IMR-90 (cell line): ENCODE results near the gene MOB1A. TPM values are rescaled to one million over a fixed set of nuclear protein-coding genes. Genes with fewer than 3 reads are reported as not detected.

Source experiments
- ATAC-seq: fragments of 200-7000 bp; cut with Tn5 transposase; 2 replicates; pipeline ENCODE4 v1.9.1; 2020; ENCODE audit warnings: low read depth, mild to moderate bottlenecking, moderate library complexity
- BruUV-seq: library from RNA; stranded (reverse); fragments of 400-500 nt; replicated peaks from 2 replicates; lab custom pipeline; 2021; lab: Mats Ljungman, UMichigan
- CTCF ChIA-PET: fragments of 300-600 bp; formaldehyde crosslinking; extraction: SDS; loops from one replicate; lab custom pipeline; 2021; ENCODE audit warnings: antibody characterized with exemption; lab: Yijun Ruan, JAX
- POLR2A ChIA-PET: fragments of 300-600 bp; sonication (Branson Sonifier 250); formaldehyde crosslinking; loops from one replicate; lab custom pipeline; 2022; ENCODE audit warnings: antibody characterized with exemption; ENCODE audit not compliant: unreplicated experiment; lab: Charles Lee
- DNase-seq: peaks from one replicate; pipeline ENCODE4 v3.0.0; 2013
- H2AFZ ChIP-seq: replicated peaks from 2 replicates; pipeline ENCODE3; 2013; ENCODE audit warnings: low read length, mild to moderate bottlenecking; ENCODE audit not compliant: poor library complexity
- H2AK5ac ChIP-seq: 2 replicates; pipeline ENCODE4 v1.6.1; 2013; ENCODE audit warnings: low read depth, low read length, inconsistent platforms
- H2AK9ac ChIP-seq: replicated peaks from 2 replicates; pipeline ENCODE3; 2013; ENCODE audit warnings: mild to moderate bottlenecking, low read depth, low read length, moderate library complexity; ENCODE audit not compliant: poor library complexity
- H2BK120ac ChIP-seq: 2 replicates; pipeline ENCODE4 v1.6.1; 2013; ENCODE audit warnings: low read depth, low read length, inconsistent platforms
- H2BK15ac ChIP-seq: 3 replicates; pipeline ENCODE4 v1.6.1; 2013; ENCODE audit warnings: low read depth, low read length, inconsistent platforms
- H2BK20ac ChIP-seq: 2 replicates; pipeline ENCODE4 v1.6.1; 2013; ENCODE audit warnings: low read depth, mild to moderate bottlenecking, inconsistent platforms, low read length, moderate library complexity
- H2BK5ac ChIP-seq: 2 replicates; pipeline ENCODE4 v1.6.1; 2013; ENCODE audit warnings: mild to moderate bottlenecking, low read depth, low read length, inconsistent platforms; ENCODE audit not compliant: poor library complexity, severe bottlenecking
- H3K14ac ChIP-seq: replicated peaks from 2 replicates; pipeline ENCODE4 v1.6.1; 2013; ENCODE audit warnings: low read depth, low read length, inconsistent platforms
- H3K18ac ChIP-seq: 2 replicates; pipeline ENCODE4 v1.6.1; 2013; ENCODE audit warnings: low read depth, low read length, control low read depth
- H3K23ac ChIP-seq: 2 replicates; pipeline ENCODE4 v1.6.1; 2013; ENCODE audit warnings: low read depth, low read length, inconsistent platforms
- H3K27ac ChIP-seq: 2 replicates; pipeline ENCODE4 v1.5.1; 2013; ENCODE audit warnings: mild to moderate bottlenecking, control low read depth, low read length; ENCODE audit not compliant: insufficient read depth
- H3K27me3 ChIP-seq: 2 replicates; pipeline ENCODE4 v1.6.1; 2013; ENCODE audit warnings: low read length; ENCODE audit not compliant: control insufficient read depth, insufficient read depth
- H3K36me3 ChIP-seq: 2 replicates; pipeline ENCODE4 v1.6.1; 2013; ENCODE audit warnings: low read length, mixed read lengths; ENCODE audit not compliant: control insufficient read depth, insufficient read depth
- H3K4ac ChIP-seq: 2 replicates; pipeline ENCODE4 v1.6.1; 2013; ENCODE audit warnings: low read depth, low read length, inconsistent platforms
- H3K4me1 ChIP-seq: 2 replicates; pipeline ENCODE4 v1.6.1; 2013; ENCODE audit warnings: low read length, mixed read lengths; ENCODE audit not compliant: control insufficient read depth, insufficient read depth
- H3K4me2 ChIP-seq: 2 replicates; pipeline ENCODE4 v1.6.1; 2013; ENCODE audit warnings: low read depth, mild to moderate bottlenecking, control low read depth, low read length, moderate library complexity
- H3K4me3 ChIP-seq: 2 replicates; pipeline ENCODE4 v1.5.1; 2013; ENCODE audit warnings: low read depth, mild to moderate bottlenecking, control low read depth, low read length, moderate library complexity; ENCODE audit not compliant: insufficient read depth
- H3K56ac ChIP-seq: 2 replicates; pipeline ENCODE4 v1.6.1; 2013; ENCODE audit warnings: low read length, inconsistent platforms; ENCODE audit not compliant: insufficient read depth; ENCODE audit errors: extremely low read depth
- H3K79me1 ChIP-seq, 2 experiments: 2 replicates each; pipeline ENCODE4 v1.6.1; 2013; ENCODE audit warnings: low read length in 2 of 2, inconsistent platforms in 1 of 2, low read depth in 1 of 2
- H3K9ac ChIP-seq: 2 replicates; pipeline ENCODE4 v1.6.1; 2013; ENCODE audit warnings: low read depth, low read length, control low read depth
- H3K9me1 ChIP-seq: 2 replicates; pipeline ENCODE4 v1.6.1; 2013; ENCODE audit warnings: low read length, inconsistent platforms; ENCODE audit not compliant: insufficient read depth
- H3K9me3 ChIP-seq: 2 replicates; pipeline ENCODE4 v1.6.1; 2013; ENCODE audit warnings: low read length; ENCODE audit not compliant: control insufficient read depth, insufficient read depth
- H4K20me1 ChIP-seq: 2 replicates; pipeline ENCODE4 v1.6.1; 2013; ENCODE audit warnings: low read length, inconsistent platforms; ENCODE audit not compliant: insufficient read depth
- H4K5ac ChIP-seq: 2 replicates; pipeline ENCODE4 v1.6.1; 2013; ENCODE audit warnings: mild to moderate bottlenecking, low read depth, low read length, control low read depth
- H4K8ac ChIP-seq, 2 experiments: 2 replicates each; pipeline ENCODE4 v1.6.1; 2013; ENCODE audit warnings: low read depth in 2 of 2, low read length in 2 of 2, control low read depth in 1 of 2, inconsistent platforms in 1 of 2
- H4K91ac ChIP-seq: 2 replicates; pipeline ENCODE4 v1.6.1; 2013; ENCODE audit warnings: low read depth, low read length, inconsistent platforms; ENCODE audit not compliant: insufficient read depth
- CEBPB ChIP-seq: IDR thresholded peaks from 2 replicates; pipeline ENCODE4 v1.6.1; 2012; ENCODE audit warnings: low read depth, low read length, improper control_type of control experiment
- CHD1 ChIP-seq: IDR thresholded peaks from 2 replicates; pipeline ENCODE4 v1.6.1; 2012; ENCODE audit warnings: low read depth, low read length, improper control_type of control experiment
- CTCF ChIP-seq: conservative IDR thresholded peaks from 2 replicates; pipeline ENCODE4 v1.5.1; 2012; ENCODE audit warnings: mild to moderate bottlenecking, low read depth, low read length, improper control_type of control experiment
- FOS ChIP-seq: fragments of 150-350 bp; IDR thresholded peaks from 2 replicates; pipeline ENCODE4 v1.6.1; 2016; ENCODE audit warnings: low read depth, low read length
- MAFK ChIP-seq: IDR thresholded peaks from 2 replicates; pipeline ENCODE4 v1.6.1; 2012; ENCODE audit warnings: low read depth, low read length, improper control_type of control experiment
- MAZ ChIP-seq: IDR thresholded peaks from 2 replicates; pipeline ENCODE4 v1.6.1; 2012; ENCODE audit warnings: low read depth, mild to moderate bottlenecking, low read length, improper control_type of control experiment, moderate library complexity, borderline replicate concordance
- MXI1 ChIP-seq: IDR thresholded peaks from 2 replicates; pipeline ENCODE4 v1.6.1; 2012; ENCODE audit warnings: low read depth, mild to moderate bottlenecking, low read length, moderate library complexity, borderline replicate concordance
- NFE2L2 ChIP-seq: fragments of 150-350 bp; IDR thresholded peaks from 2 replicates; pipeline ENCODE4 v1.6.1; 2016; ENCODE audit warnings: low read depth, mild to moderate bottlenecking, low read length
- RAD21 ChIP-seq: IDR thresholded peaks from 2 replicates; pipeline ENCODE4 v1.6.1; 2012; ENCODE audit warnings: low read length, improper control_type of control experiment
- RFX5 ChIP-seq: IDR thresholded peaks from 2 replicates; pipeline ENCODE4 v1.8.0; 2012; ENCODE audit warnings: low read depth, mild to moderate bottlenecking, low read length, moderate library complexity
- WGBS, 2 experiments: methylation state at CpG; one replicate each; pipeline versions ENCODE4 v1.1.5 to v1.1.7; 2013; ENCODE audit warnings: missing lambda C conversion rate in 2 of 2; ENCODE audit not compliant: insufficient read length in 1 of 2; ENCODE audit errors: extremely low coverage in 2 of 2; 5-methylcytosine and 5-hydroxymethylcytosine counted together
- dilution Hi-C: fragments of 300-500 bp; cut with HindIII; formaldehyde crosslinking; loops from one replicate; pipeline ENCODE4 v1.14.3; 2018; ENCODE audit warnings: low sequenced_read_pairs; ENCODE audit not compliant: unreplicated experiment
- in situ Hi-C: fragments of 300-500 bp; cut with MboI; formaldehyde crosslinking; loops from 3 replicates; pipeline ENCODE4 v1.14.3; 2019; ENCODE audit warnings: low sequenced_read_pairs, inconsistent platforms, mixed read lengths
- intact Hi-C: fragments of 100-400 bp; cut with micrococcal nuclease; formaldehyde crosslinking; loops from 2 replicates; pipeline ENCODE4 v1.10.0; 2022
- polyA plus RNA-seq, 3 experiments: library from polyadenylated mRNA; depleted of rRNA; stranded (reverse); fragments of >200 nt; gene quantifications; 2 replicates each; pipeline ENCODE4 v1.2.3, GENCODE V29; 2012; ENCODE audit warnings: low replicate concordance in 1 of 3
- total RNA-seq: library from RNA; depleted of rRNA; stranded (reverse); fragments of >200 nt; gene quantifications from 2 replicates; pipeline ENCODE4 v1.2.3, GENCODE V29; 2012
- TF ChIP-seq, protein P1 (sequence below): fragments of 150-350 bp; IDR thresholded peaks from 2 replicates; pipeline ENCODE4 v1.6.1; 2016; ENCODE audit warnings: low read depth, mild to moderate bottlenecking, low read length, moderate library complexity, borderline replicate concordance

The MOB1A gene
- total and polyA plus RNA-seq, 2 of the 4 experiments (the other 2 are of a cell fraction): 21.0 to 60.8 TPM

- Histone ChIP-seq H3K14ac (no peak overlapping the region), H3K9ac (no peak overlapping the region), H3K4me3 (no peak overlapping the region), H2BK20ac (no peak overlapping the region), H3K9me1 (no peaks in the 10 kb centered on the region), H3K18ac (no peak overlapping the region), H4K5ac (no peak overlapping the region), H2AK5ac (no peak overlapping the region), H3K79me1 (peaks cover 14 to 21% of the 10 kb centered on the region in 2 experiments), H2BK120ac (no peak overlapping the region), H3K27me3 (no peaks in the 10 kb centered on the region), H4K8ac (no peak overlapping the region), H3K4ac (no peak overlapping the region), H3K27ac (no peak overlapping the region), H2AK9ac (no peak overlapping the region), H3K23ac (no peak overlapping the region), H3K56ac (no peak overlapping the region), H3K4me2 (no peak overlapping the region), H4K91ac (no peak overlapping the region), H2BK5ac (no peak overlapping the region), H2BK15ac (no peak overlapping the region), H3K36me3 (peaks cover 48% of the 10 kb centered on the region), H2AFZ (no peak overlapping the region), H3K9me3 (0 out of 2 replicates have a peak, but pooled peaks cover 1% of the 10 kb centered on the region), H3K4me1 (no peaks in the 10 kb centered on the region), H4K20me1 (peaks cover 11% of the 10 kb centered on the region)
- no CpG with 5 or more reads among the region's 2 CpGs for WGBS, 2 experiments
- POLR2A ChIA-PET: no interaction called here
- no TSS peak for BruUV-seq
- CTCF ChIA-PET: interaction anchor here (1.2 kb wide), 1 partner anchor 10 kb away, joined by 3 read pairs; the partner anchor contains the start of gene MOB1A
- DNase-seq (no peak), ATAC-seq (no peak)
- dilution Hi-C loops: no loop called here
- intact Hi-C loops: no loop called here
- in situ Hi-C loops: no loop called here
- TF ChIP-seq, protein P1, sequence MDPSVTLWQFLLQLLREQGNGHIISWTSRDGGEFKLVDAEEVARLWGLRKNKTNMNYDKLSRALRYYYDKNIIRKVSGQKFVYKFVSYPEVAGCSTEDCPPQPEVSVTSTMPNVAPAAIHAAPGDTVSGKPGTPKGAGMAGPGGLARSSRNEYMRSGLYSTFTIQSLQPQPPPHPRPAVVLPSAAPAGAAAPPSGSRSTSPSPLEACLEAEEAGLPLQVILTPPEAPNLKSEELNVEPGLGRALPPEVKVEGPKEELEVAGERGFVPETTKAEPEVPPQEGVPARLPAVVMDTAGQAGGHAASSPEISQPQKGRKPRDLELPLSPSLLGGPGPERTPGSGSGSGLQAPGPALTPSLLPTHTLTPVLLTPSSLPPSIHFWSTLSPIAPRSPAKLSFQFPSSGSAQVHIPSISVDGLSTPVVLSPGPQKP: no peak
- TF ChIP-seq MXI1 (no peak), RAD21 (no peak), MAFK (no peak), FOS (no peak), RFX5 (no peak), CHD1 (no peak), MAZ (no peak), CEBPB (no peak), CTCF (no peak), NFE2L2 (no peak)
Measured at GRCh38 chr2:74168739-74169138, 9.9 kb downstream of the MOB1A start.
